Measurements from ENCODE around the gene NXN.
A peak's percentile ranks its signal among the peaks of the same experiment; 100 is the strongest.
"Not testable (repeated sequence)": the region's sequence is repeated elsewhere in the genome, so short reads cannot be mapped to it uniquely, and the experiment has no call there.

The NXN gene

DNA sequence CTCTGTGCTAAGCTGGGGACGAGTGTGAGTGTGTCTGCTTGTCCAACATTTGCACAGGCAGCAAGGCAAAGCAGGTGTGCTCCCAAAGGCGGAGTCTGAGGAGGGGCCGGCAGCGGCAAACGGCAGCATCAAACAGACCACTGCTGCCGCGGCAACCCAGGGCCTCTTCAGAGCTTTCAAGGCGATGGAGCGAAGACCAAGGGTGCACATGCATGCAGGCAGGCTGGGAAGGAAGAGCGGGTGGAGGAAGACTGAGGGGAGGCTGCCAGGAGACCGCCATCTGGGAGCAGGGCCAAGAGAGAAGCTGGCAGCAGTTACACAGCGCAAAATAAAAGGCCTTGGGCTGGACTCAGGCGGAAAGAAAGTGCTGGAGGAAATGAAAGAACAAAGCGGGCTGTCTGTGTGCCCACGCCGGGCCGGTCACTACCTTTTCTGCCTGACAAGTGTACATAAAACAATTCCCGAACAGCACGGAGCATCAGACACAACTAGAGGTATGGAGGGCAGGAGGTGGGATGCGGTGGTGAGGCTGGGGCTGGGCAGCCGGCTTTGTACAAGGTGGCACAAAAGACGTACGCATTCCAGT is 25.9 kb upstream of the NXN start:
- DNase-seq: peak; percentile 43

GRCh38 chr17:1004769-1005295 is 25.3 kb upstream of the NXN start:
- no peak for DNase-seq

DNA sequence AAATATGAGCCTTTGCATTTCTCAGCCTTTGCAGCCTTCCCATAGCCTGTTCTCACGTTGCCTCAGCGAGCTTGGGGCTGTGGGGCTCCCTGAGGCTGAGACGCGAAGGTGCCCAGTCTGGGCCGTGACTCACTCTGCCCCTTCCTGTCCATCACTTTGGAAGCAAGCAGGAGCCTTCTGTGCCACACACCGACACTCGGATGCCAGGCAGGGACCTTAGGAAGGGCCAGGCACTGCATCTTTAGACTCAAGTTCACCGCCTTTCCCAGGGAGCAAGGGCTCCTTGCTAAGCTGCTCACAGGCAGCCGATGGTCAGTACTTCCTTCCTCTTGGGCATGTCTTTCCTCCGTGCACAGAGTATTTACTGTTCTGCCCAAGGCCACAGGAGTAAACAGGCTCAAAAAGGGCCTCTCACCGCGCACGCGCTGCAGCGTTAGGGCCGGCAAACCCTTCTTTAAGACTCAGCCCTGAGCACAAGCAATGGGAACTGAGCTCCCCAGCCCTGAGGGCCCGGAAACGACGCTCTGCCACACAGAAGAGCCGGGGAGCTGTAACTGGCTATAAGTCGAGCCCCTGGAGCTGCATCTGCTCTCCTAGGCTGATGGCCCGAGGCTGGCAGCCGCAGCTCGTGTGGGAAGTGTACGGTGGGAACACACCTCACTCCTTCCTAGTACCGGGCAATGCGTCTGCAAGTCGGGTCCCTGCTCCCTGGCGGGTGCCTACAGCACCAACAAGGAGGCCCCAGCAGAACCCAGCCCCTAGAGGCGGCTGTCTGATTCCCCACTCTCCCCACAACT is 24.6 kb upstream of the NXN start:
- no peak for DNase-seq

DNA sequence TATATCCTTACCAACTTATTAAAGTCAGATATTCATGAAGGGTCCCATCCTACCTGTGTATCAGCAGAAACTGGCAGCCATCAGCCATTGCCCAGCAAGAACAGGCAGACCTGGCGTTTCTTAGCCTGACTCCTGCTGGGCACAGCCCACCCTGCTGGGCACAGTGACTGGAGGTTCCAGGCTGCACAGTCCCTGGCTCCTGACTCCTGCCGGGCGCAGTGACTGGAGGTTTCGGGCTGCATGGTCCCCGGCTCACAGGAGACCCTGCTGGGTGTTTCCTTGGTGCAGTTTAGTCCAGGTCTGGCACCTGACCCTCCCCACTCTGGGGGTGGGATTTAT is 24.0 kb upstream of the NXN start:
- DNase-seq: no peak

DNA sequence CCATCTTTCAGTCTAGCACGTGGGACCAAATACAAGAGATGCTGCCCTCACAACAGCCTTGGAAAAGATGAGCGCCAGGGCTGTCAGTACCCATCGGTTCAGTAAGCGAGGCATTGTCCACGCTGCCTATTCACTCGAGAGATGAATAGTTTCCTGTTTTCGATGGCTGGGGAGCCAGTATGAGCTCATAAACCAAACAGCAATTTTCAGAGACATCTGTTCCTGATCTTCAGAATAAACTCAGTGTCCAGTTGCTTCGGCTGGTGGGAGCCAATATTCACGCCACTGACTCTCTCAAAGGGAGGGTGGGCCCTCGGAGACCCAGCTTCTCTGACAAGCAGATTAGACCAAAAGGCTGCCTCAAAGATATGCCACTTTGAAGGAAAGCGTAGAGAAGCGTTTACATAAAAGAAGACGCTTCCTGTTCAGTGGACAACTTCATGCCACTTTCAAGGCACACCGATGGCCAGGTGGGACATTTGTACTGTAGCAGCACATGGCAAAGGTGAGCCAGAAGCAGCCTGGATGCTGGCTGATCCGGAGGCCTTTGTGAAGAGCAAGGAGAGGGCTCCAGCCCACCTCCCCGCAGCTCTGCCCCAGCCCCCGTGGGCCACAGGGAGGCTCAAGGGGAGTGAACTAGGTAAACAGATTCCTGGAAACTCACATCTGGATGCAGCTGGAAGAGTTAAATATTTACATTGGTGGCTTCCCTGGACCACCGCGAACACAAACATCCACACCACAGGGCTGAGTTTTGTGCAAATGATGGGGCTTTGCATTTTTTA is 23.4 kb upstream of the NXN start:
- no peak for DNase-seq

GRCh38 chr17:1002412-1002753 is 22.8 kb upstream of the NXN start:
- DNase-seq: no peak

DNA sequence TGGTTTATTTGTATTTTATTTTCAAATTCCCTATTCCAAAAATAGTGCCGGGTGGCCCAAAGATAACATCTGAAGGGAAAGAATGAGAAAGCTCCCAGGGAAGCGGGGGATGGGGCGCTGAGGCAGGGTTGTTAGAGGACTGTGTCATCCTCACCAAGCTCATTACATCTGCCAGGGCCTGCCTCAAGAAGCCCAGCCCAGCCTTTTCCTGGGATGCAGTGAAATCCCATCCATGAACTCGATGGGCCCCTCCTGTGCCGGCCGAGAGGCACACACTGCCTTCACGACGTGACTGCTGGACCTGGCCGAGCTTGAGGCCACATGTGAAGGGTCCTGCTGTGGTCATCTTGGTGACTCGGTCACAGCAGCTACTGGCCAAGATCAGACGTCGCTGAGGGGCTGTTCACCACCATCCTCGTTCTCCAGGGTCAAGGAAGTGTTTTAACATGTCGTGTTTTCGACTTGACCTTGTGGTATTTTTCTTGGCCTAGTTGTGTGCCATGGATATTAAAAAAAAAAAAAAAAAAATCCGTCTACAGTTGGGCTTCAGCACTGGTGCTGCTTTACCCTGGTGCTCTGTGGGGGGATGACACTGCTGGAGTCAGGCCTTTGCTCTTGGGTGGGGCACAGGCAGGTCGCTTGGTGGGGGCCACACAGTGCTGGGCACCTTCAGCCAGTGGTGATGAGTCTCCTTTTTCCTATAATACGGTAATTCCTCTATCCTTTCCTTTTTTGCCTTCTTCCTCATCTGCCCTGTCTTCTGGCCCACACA is 22.2 kb upstream of the NXN start:
- DNase-seq: no peak

DNA sequence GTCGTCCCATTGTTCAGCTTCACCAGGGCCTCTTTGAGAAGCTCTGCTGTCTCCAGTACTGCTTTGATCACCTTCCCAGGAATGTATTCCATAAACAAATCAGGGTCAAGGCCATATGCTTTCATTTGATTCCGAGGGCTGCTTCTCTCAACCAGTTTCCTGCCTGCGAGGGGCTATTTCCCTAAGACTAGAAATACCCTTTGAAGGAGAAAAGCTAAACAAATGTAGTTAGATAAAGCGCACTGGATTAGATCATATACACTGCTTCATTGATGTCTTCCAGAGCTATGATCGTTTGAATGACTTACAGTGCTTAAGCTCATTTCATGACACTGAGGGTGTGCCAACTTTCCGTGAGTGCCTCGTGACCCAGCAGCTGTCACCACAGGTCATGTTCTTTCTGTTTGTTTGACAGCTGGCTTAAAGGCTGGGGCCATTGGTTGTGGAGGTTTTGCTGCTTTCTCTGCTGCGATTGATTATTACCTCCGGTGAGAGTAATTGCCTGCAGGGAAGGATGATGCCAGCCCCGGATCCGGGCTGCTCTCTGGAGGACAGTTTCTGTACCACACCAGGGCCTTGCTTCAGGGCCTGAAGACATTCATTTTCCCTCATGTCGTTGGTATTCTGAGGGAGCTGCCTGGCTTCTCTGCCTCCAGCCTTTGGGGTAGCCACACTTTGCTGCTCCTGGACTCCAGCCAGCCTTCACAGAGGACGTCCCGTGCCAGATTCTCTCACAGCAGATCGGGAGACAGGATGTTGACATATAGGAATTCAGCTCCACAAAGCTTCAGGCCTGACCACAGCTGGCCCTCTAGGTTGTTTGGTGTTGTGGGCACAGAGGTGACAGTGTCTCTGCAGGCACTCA is 21.3 kb upstream of the NXN start:
- DNase-seq: peak; percentile 91

DNA sequence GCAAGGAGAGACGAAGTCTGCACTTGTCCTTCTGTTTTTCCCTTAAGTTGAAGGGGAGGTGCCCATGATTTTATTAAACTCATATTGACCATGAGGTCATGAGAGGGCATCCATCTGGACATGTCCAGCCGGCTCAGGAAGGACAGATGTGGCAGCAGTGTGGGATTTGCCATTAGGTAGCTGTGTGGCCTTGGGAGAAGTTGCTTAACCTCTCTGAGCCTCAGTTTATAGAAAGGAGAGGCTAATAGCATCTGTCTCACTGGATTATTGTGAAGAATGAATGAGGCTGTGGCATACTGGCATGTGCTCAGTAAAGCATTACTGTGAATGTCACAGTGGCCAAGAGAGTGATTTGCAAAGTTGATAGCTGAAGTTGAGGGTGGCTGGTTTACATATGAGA is 18.5 kb upstream of the NXN start:
- DNase-seq: no peak

GRCh38 chr17:996554-997344 is 17.2 kb upstream of the NXN start, which contains the start of gene TIMM22:
TSS of gene TIMM22 (plus strand) at chr17:997129. CDS start at chr17:997143, 14 bp downstream.
- DNase-seq: peak; percentile 97

DNA sequence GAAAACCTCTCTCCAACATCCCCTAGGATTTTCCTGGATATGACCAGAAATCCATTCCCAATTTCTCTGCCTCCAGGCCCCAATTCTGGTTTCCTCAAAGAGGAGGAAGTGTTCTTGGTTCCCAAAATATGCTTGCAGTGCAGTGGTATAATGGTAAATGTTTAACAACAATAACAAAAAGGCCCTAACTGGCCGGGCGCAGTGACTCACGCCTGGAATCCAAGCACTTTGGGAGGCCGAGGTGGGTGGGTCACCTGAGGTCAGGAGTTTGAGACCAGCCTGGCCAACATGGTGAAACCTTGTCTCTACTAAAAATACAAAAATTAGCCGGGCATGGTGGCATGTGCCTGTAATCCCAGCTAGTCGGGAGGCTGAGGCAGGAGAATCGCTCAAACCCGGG is 15.7 kb upstream of the NXN start:
- DNase-seq: not testable (repeated sequence)

GRCh38 chr17:992933-993332 is 13.4 kb upstream of the NXN start:
- no peak for DNase-seq

GRCh38 chr17:988561-988960 is 9.0 kb upstream of the NXN start:
- no peak for DNase-seq

DNA sequence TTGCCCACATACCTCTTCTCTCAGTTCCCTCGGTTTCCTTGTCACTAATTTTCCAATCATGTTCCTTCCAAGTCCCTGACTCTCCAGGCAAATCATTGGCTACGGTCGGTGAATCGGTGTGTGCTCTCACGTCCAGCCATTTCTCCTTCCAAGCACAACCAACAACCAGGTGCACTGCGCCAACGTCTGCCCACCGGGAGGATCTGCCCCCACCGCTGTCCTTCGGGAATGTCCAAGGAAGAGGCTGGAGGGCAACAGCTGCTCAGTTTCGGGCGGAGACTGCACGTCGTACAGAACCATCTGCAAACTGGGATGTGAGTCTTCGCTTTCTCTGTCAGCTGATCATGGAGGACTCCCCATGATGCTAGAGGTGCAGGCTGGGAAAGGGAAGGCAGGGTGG is 8.4 kb upstream of the NXN start:
- DNase-seq: no peak

DNA sequence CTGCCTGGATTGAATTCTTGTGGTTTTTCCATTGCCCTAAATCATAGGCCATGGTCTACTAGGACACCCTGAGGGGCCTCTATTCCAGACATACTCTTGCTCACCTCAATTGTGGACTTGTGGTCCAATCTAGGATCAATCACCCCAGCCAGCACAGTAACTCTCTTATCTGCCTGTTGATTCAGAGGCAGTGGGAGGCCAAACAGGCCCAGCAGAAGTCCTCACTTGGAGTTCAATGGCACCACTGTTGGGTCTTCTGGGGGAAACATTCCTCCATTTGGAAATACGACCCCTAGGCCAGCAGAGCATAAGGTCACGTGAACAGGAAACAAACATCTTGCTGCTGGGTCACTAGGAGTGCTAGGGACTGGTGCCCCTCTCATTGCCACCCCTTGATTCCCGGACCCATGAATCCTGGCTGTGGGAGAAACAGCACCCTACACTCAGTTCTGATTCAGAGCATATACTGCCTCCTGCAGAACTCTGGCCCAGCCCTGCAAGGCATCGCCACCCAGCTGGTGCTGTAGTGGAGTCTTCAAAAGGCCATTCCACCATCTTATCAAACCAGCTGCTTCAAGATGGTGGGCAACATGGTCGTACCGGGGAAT is 6.8 kb upstream of the NXN start:
- DNase-seq: no peak

DNA sequence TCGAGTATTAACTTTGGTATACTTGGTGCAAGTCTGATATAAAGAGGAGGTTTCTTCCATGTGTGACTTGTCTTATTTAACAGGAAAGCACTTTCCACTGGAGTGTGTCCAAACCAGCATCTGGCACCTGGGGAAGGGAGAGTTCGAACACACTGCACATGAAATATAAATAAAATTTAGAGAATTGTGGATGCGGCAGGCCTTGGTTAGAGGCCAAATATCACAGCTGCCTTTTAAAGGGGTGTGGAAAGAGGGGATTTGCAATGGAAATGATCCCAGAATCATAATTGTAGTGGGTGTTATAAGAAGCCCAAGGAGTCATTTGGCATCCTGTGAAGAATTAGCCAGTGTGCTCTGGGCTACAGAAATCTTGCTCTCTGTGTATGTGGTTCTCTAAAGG is 4.3 kb upstream of the NXN start:
- peak; percentile 80 for DNase-seq

DNA sequence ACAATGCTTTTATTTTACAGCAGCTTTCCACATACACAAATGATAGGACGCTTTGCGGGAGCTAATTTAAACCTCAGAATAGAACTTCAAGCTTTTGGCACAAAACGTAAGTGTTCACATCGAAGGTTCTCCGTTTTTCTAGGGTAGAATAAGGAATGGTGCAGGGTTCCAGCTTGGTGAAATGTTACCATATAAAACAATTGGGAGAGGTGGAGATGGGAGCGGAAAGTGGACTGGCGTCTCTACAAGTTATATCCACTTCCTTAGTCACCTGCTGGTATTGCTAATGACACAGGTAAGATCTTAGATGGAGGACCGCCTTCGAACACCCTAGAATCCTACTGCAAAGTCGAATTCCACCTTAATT is 1.7 kb upstream of the NXN start:
- DNase-seq: no peak

- DNase-seq: peak; percentile 90
Measured at GRCh38 chr17:980406-981291, 1.1 kb upstream of the NXN start.

DNA sequence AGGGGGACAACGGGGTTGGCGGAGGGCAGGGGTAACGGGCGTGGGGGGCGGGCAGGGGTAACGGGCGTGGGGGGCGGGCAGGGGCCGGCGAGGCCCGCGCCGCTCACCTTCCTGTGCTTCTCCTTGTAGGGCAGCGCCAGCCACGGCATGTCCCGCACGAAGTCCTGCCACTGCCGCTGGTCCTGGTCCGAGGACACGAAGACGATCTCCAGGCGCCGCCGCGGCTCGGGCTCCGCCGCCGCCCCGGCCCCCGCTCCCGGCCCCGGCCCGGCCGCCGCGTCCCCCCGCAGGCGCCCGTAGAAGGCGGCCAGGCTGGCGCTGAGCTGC is 401 bp downstream of the NXN start:
- DNase-seq: no peak
